GM10266 (cell line): ENCODE results near the gene MSH5.

Experiments
- DNase-seq: peaks from one replicate; pipeline ENCODE4 v3.0.0; 2012; ENCODE audit errors: extremely low spot score
- TF ChIP-seq, protein P1 (sequence below): IDR thresholded peaks from 2 replicates; pipeline ENCODE4 v1.5.1; 2012; ENCODE audit warnings: mild to moderate bottlenecking, low read depth; ENCODE audit not compliant: control insufficient read depth, insufficient read depth; ENCODE audit errors: missing control alignments

Gene MSH5

GRCh38 chr6:31720196-31720770 lies 19.5 kb upstream of the MSH5 start:
- DNase-seq = no peak
- TF ChIP-seq, protein P1, sequence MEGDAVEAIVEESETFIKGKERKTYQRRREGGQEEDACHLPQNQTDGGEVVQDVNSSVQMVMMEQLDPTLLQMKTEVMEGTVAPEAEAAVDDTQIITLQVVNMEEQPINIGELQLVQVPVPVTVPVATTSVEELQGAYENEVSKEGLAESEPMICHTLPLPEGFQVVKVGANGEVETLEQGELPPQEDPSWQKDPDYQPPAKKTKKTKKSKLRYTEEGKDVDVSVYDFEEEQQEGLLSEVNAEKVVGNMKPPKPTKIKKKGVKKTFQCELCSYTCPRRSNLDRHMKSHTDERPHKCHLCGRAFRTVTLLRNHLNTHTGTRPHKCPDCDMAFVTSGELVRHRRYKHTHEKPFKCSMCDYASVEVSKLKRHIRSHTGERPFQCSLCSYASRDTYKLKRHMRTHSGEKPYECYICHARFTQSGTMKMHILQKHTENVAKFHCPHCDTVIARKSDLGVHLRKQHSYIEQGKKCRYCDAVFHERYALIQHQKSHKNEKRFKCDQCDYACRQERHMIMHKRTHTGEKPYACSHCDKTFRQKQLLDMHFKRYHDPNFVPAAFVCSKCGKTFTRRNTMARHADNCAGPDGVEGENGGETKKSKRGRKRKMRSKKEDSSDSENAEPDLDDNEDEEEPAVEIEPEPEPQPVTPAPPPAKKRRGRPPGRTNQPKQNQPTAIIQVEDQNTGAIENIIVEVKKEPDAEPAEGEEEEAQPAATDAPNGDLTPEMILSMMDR = no peak

GRCh38 chr6:31721351-31722020 lies 18.3 kb upstream of the MSH5 start, which contains the start of gene LY6G6C:
LY6G6C (minus strand) TSS chr6:31721746; CDS start chr6:31721679, 67 bp downstream.
- DNase-seq = no peak
- TF ChIP-seq, protein P1 = no peak

GRCh38 chr6:31722173-31722572 lies 17.6 kb upstream of the MSH5 start:
- TF ChIP-seq, protein P1 = no peak
- DNase-seq = no peak

DNA sequence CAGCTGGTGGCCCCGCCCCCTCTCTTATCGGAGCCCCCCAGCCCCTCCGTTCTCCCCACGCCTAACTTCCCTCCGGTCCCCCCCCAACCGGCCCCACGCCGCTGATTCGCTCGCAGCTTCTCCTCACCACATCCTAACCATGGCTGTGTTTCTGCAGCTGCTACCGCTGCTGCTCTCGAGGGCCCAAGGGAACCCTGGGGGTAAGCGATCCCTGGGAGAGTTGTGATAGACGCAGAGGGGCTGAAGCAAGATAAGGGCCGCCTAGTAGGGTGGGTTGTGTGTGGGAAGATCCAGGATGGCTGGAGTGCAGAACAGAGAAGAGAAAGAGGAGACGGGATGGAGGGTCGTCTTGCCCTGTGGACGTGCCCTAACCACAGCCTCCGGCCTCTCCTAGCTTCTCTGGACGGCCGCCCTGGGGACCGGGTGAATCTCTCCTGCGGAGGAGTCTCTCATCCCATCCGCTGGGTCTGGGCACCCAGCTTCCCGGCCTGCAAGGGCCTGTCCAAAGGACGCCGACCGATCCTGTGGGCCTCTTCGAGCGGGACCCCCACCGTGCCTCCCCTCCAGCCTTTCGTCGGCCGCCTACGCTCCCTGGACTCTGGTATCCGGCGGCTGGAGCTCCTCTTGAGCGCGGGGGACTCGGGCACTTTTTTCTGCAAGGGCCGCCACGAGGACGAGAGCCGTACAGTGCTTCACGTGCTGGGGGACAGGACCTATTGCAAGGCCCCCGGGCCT lies 16.4 kb upstream of the MSH5 start, which contains the start of gene MPIG6B:
Gene MPIG6B, plus strand, starts transcription at position 129 of the 735 bp plus-strand sequence. Its CDS starts 11 bp downstream, at position 140.
- no peak for DNase-seq
- TF ChIP-seq, protein P1 = no peak

- DNase-seq = no peak
- TF ChIP-seq, protein P1 = no peak
Measured at GRCh38 chr6:31723980-31724691, 15.7 kb upstream of the MSH5 start.

DNA sequence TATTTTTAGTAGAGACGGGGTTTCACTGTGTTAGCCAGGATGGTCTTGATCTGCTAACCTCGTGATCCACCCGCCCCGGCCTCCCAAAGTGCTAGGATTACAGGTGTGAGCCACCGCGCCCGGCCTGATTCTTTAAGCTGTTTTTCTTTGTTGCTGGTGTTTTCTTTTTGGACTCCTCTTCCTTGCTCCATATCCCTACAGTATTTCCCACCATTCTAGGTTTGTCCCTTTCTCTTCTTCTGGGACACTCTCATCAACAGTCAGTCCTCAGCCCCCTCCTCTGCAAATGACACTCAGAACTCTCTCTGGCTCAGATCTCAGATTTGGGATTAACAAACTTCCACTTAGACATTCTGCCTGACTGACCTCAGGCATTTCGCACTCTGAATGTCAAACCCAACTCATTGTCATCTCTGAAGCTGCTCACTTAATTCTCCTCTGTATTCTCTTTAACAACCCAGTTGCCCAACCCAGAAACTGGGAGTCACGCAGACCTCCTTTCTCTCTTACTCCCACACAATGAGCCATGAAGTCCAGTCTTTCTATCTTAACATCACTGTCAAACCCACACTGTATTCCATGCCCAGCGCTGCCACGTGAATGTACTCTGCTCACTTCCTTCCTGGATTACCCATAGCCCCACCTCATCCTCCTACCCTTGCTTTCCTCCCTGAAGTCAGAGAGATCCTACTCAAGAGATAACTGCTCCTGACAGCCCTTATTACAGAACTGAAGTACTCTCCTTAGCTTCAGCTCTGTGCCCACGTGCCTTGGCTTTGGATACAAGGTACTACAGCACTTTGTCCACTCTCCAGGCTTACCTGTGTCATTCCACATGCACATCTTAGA lies 14.1 kb upstream of the MSH5 start:
- TF ChIP-seq, protein P1 = no peak
- no peak for DNase-seq
